HepG2 (cell line): ENCODE measurements around the gene EFHC2.

ENCODE experiments used
- KAT7 ChIP-seq: IDR thresholded peaks from 2 replicates; pipeline ENCODE4 v1.6.1; 2018; ENCODE audit warnings: borderline replicate concordance, missing compliant biosample characterization
- POLR2AphosphoS5 ChIP-seq: IDR thresholded peaks from 2 replicates; pipeline ENCODE4 v1.6.1; 2012; ENCODE audit warnings: low read depth, low read length
- STAT5B ChIP-seq: sonication (generic); formaldehyde crosslinking; IDR thresholded peaks from 2 replicates; pipeline ENCODE4 v1.4.0; 2020; ENCODE audit warnings: missing genetic modification reagents
- TOE1 ChIP-seq: sonication (generic); formaldehyde crosslinking; IDR thresholded peaks from 2 replicates; pipeline ENCODE4 v1.4.0; 2020; ENCODE audit warnings: mild to moderate bottlenecking, missing genetic modification reagents
- YY1 ChIP-seq: IDR thresholded peaks from 2 replicates; pipeline ENCODE4 v1.6.1; 2011; ENCODE audit warnings: low read length, low read depth, moderate library complexity, mild to moderate bottlenecking; ENCODE audit not compliant: insufficient read depth, insufficient replicate concordance
- ZBTB43 ChIP-seq: sonication (generic); formaldehyde crosslinking; conservative IDR thresholded peaks from 2 replicates; pipeline ENCODE4 v1.4.0; 2020; ENCODE audit warnings: missing genetic modification reagents
- ZIK1 ChIP-seq: sonication (generic); formaldehyde crosslinking; IDR thresholded peaks from 2 replicates; pipeline ENCODE4 v1.5.0; 2020; ENCODE audit warnings: mild to moderate bottlenecking, low read depth, missing genetic modification reagents, borderline replicate concordance
- ZNF207 ChIP-seq: fragments of 450-650 bp; IDR thresholded peaks from 2 replicates; pipeline ENCODE4 v1.6.1; 2016; ENCODE audit warnings: antibody characterized with exemption, borderline replicate concordance
- ZNF333 ChIP-seq: sonication (generic); formaldehyde crosslinking; IDR thresholded peaks from 2 replicates; pipeline ENCODE4 v1.4.0; 2020; ENCODE audit warnings: mild to moderate bottlenecking, missing genetic modification reagents, borderline replicate concordance
- ZNF343 ChIP-seq: sonication (generic); formaldehyde crosslinking; IDR thresholded peaks from 2 replicates; pipeline ENCODE4 v1.4.0; 2020; ENCODE audit warnings: mild to moderate bottlenecking, missing genetic modification reagents
- ZNF615 ChIP-seq: sonication (generic); formaldehyde crosslinking; IDR thresholded peaks from 2 replicates; pipeline ENCODE4 v1.5.0; 2020; ENCODE audit warnings: mild to moderate bottlenecking, missing genetic modification reagents, borderline replicate concordance

- TF ChIP-seq ZIK1 (CRISPR knock-in tag), result no peak
- TF ChIP-seq KAT7, result no peak
- TF ChIP-seq ZNF615, result no peak
- no peak for TF ChIP-seq TOE1 (CRISPR knock-in tag)
- TF ChIP-seq ZNF343, result no peak
- TF ChIP-seq ZNF207, result no peak
- TF ChIP-seq YY1, result no peak
- TF ChIP-seq POLR2AphosphoS5, result no peak
- no peak for TF ChIP-seq ZBTB43 (CRISPR knock-in tag)
- TF ChIP-seq ZNF333 (CRISPR knock-in tag), result no peak
- no peak for TF ChIP-seq STAT5B
Observed at GRCh38 chrX:44173219-44173618, 170.3 kb downstream of the EFHC2 start.
